Pancreas (tissue), 10 donors: ENCODE data around the gene SLC35F6. TPM values are rescaled to one million over a fixed set of nuclear protein-coding genes. Genes with fewer than 3 reads are reported as not detected.
"Not testable (repeated sequence)": the region's sequence is repeated elsewhere in the genome, so short reads cannot be mapped to it uniquely, and the experiment has no call there.

Experiments used
- ATAC-seq, 4 donors: fragments of 200-7000 bp; cut with Tn5 transposase; one replicate each; pipeline versions ENCODE4 v1.8.0 to v1.9.1; 2020; ENCODE audit warnings: mild to moderate bottlenecking in 4 of 4, moderate library complexity in 4 of 4
- DNase-seq, 6 donors: peaks; one replicate each; pipeline ENCODE4 v3.0.0-alpha.2; 2020
- FAIRE-seq: peaks from 2 replicates; lab custom pipeline; 2012; peaks lifted over from hg19 to GRCh38; lab: Jason Lieb, UNC
- H3K27ac ChIP-seq, 4 donors: fragments of 200-600 bp; sonication (generic); 1 replicate in 3 of 4; 2 replicates in 1 of 4; pipeline versions ENCODE4 v1.5.0 to v1.8.0; 2020
- H3K27me3 ChIP-seq, 4 donors: fragments of 200-600 bp; one replicate each; pipeline ENCODE4 v1.8.0; 2021
- H3K36me3 ChIP-seq, 3 donors: fragments of 200-600 bp; sonication (generic) in 1 of 3; one replicate each; pipeline versions ENCODE4 v1.5.0 to v1.8.0; 2020 to 2021
- H3K4me1 ChIP-seq, 3 donors: fragments of 200-600 bp; one replicate each; pipeline ENCODE4 v1.8.0; 2021
- H3K4me3 ChIP-seq, 4 donors: fragments of 200-600 bp; sonication (generic) in 2 of 4; one replicate each; pipeline versions ENCODE4 v1.5.0 to v1.8.0; 2020 to 2021
- H3K9me3 ChIP-seq, 4 donors: fragments of 200-600 bp; one replicate each; pipeline ENCODE4 v1.8.0; 2021
- CTCF ChIP-seq, 4 donors: fragments of 200-600 bp; sonication (generic) in 3 of 4; IDR thresholded peaks; one replicate each; pipeline versions ENCODE4 v1.5.0 to v1.8.0; 2021; ENCODE audit warnings: antibody characterized with exemption in 4 of 4
- WGBS, 2 donors: extraction: QIAGEN DNeasy Blood & Tissue Kit; methylation state at CpG; one replicate each; pipeline ENCODE4 v1.1.7; 2013; 5-methylcytosine and 5-hydroxymethylcytosine counted together
- intact Hi-C, 3 donors: fragments of 100-400 bp; cut with DNase I; formaldehyde crosslinking; loops; one replicate each; pipeline versions ENCODE4 v1.11.1 to v1.14.2; 2022
- polyA plus RNA-seq, 2 donors: library from polyadenylated mRNA; stranded (reverse); fragments of 200-250 nt; gene quantifications; one replicate each; pipeline ENCODE4 v1.2.3, GENCODE V29; 2013
- total RNA-seq, 6 donors: library from RNA; stranded (reverse); fragmentation: NEBNext Ultra II Directional in 4 of 6; extraction: Animal tissue kit (Norgen Biotek cat#: 25700) in 4 of 6; gene quantifications; one replicate each; pipeline versions ENCODE4 v1.2.1 to v1.2.4, GENCODE V29; 2021 to 2023
- donor health status: healthy with polysubstance abuse.
- donor health status: DM: no; HTN: no; CAD: no; lungs with moderate emphysema.
- donor health status: DM: no; HTN: no; CAD: no.
- donor health status: control.
- donor health status: control.
- donor health status: Bipolar disorder and iron deficiency.
- donor health status: DM: yes; HTN: yes; CAD: no.
- donor health status: DM: no; HTN: no; CAD: no.
- donor health status: DM: no; HTN: no; CAD: no.
- donor health status: DM: yes; HTN: yes; CAD: no.

Gene SLC35F6
- total and polyA plus RNA-seq, 8 donors, result 9.3 to 21.9 (median 11.4) TPM

DNA sequence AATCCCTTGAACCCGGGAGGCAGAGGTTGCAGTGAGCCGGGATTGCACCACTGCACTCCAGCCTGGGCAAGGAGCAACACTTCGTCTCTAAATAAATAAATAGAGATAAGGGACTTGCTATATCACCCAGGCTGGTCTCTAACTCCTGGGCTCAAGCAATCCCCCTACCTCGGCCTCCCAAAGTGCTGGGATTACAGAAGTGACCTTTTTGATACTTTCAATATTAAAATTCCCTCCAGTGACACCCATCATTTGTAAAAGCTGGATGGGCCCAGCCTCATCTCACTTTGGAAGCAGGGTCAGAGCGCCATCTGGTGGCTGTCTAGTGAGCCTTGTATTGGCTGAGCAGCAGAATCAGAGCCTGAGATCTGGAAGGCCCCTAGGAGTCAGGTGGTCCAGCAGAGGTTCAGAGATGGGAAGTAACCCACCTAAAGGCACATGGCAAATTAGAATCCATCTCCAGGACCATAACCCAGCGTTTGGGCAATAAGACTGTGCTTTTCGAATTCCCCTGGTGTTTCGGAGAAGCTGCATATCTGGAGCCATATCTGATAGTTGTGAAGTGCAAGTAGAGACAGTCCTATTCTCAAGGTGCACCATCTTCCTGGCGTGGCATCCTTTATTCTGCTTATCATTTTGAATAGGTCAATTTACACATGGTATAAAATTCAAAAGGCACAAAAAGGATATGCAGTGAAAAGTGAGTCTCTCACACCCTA lies 18.3 kb upstream of the SLC35F6 start:
- WGBS, 2 donors, result 15 to 17% methylated on average over 9 of the region's 9 CpGs
- peak; percentile 80 to 90 (median 84) for TF ChIP-seq CTCF (IDR thresholded peaks at IDR 0.05)
- peaks cover 0 to 3% (median 0%) of the 10 kb centered on the region in 3 donors for H3K4me1 ChIP-seq
- no peaks in the 10 kb centered on the region for H3K36me3 ChIP-seq
- intact Hi-C loops, result loop anchor here in 1 of 3 donors (5.0 kb wide), 1 partner anchor 143 kb away; no protein-coding TSS in a partner anchor
- no peaks in the 10 kb centered on the region for H3K27me3 ChIP-seq
- no peak overlapping the region for H3K4me3 ChIP-seq
- ATAC-seq (peak; percentile 87 to 96 (median 94)), FAIRE-seq (no peak), DNase-seq (peak; percentile 65 to 92 (median 85))
- H3K9me3 ChIP-seq, result no peaks in the 10 kb centered on the region
- no peak overlapping the region for H3K27ac ChIP-seq

DNA sequence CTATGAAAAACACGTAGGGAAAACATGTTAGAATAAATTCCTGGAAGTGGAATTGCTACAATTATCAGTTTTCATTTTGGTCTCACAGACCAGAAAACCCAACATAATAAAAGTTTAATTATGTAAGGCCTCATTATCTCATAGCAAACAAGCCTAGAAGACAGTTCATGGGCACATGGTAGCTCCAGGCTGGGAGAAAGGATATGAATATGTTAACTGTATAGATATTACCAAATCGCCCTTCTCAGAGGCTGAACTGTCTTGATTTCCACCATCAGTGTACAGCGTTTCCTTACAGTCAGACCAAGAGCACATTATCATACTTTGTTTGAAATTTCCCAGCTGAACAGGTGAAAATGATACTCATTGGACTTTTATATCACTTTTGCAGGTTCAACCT lies 17.1 kb upstream of the SLC35F6 start:
- intact Hi-C loops, result loop anchor here in 1 of 3 donors (5.0 kb wide), 1 partner anchor 145 kb away; no protein-coding TSS in a partner anchor
- Histone ChIP-seq H3K27me3 (no peaks in the 10 kb centered on the region), H3K27ac (no peak overlapping the region), H3K4me3 (no peak overlapping the region), H3K36me3 (no peaks in the 10 kb centered on the region), H3K4me1 (peaks cover 0 to 3% (median 0%) of the 10 kb centered on the region in 3 donors), H3K9me3 (no peaks in the 10 kb centered on the region)
- no peak for DNase-seq
- WGBS, 2 donors, result 71 to 79% methylated on average over 3 of the region's 3 CpGs
- no peak for ATAC-seq
- no peak for TF ChIP-seq CTCF (IDR thresholded peaks at IDR 0.05)
- no peak for FAIRE-seq

- not testable (repeated sequence) for ATAC-seq, H3K27me3 ChIP-seq, H3K36me3 ChIP-seq, DNase-seq, H3K9me3 ChIP-seq, H3K4me3 ChIP-seq, H3K27ac ChIP-seq, FAIRE-seq, H3K4me1 ChIP-seq
- intact Hi-C loops, result loop anchor here in 1 of 3 donors (5.0 kb wide), 1 partner anchor 148 kb away; no protein-coding TSS in a partner anchor
- WGBS, 2 donors, result 75 to 77% methylated on average over 8 of the region's 8 CpGs
Measured at GRCh38 chr2:26749787-26750420, 14.2 kb upstream of the SLC35F6 start.

DNA sequence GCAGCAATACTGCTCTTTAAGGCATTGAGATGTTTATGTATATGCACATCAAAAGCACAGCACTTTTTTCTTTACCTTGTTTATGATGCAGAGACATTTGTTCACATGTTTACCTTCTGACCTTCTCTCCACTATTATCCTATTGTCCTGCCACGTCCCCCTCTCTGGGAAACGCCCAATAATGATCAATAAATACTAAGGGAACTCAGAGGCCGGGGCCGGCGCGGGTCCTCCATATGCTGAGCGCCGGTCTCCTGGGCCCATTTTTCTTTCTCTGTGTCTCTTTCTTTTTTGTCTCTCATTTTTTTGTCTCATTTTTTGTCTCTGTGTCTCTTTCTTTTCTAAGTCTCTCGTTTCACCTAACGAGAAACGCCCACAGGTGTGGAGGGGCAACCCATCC lies 13.6 kb upstream of the SLC35F6 start:
- DNase-seq, intact Hi-C loops, H3K27ac ChIP-seq, H3K4me3 ChIP-seq, H3K27me3 ChIP-seq, ATAC-seq, H3K9me3 ChIP-seq, H3K4me1 ChIP-seq, H3K36me3 ChIP-seq, FAIRE-seq: not testable (repeated sequence)
- 87 to 88% methylated on average over 11 of the region's 11 CpGs for WGBS, 2 donors

- Histone ChIP-seq H3K4me1 (no peaks in the 10 kb centered on the region), H3K27me3 (no peaks in the 10 kb centered on the region), H3K36me3 (no peaks in the 10 kb centered on the region), H3K9me3 (no peaks in the 10 kb centered on the region), H3K4me3 (no peak overlapping the region), H3K27ac (no peak overlapping the region)
- no peak for DNase-seq
- FAIRE-seq, result no peak
- no peak for TF ChIP-seq CTCF (IDR thresholded peaks at IDR 0.05)
- WGBS, 2 donors, result 70 to 74% methylated on average over 3 of the region's 3 CpGs
- intact Hi-C loops, result no loop called here
- peak in 2 of 4 donors; percentile 43 to 66 for ATAC-seq
Measured at GRCh38 chr2:26752656-26753055, 11.4 kb upstream of the SLC35F6 start.
